NCI-H748 treated with DMSO at 0.1 percent for 48 hours (cell line): Measurements from ENCODE around the gene LGALS3BP.

Experiments
- DNase-seq: peaks from one replicate; lab custom pipeline; 2025; lab: John Stamatoyannopoulos, UW

The LGALS3BP gene

DNA sequence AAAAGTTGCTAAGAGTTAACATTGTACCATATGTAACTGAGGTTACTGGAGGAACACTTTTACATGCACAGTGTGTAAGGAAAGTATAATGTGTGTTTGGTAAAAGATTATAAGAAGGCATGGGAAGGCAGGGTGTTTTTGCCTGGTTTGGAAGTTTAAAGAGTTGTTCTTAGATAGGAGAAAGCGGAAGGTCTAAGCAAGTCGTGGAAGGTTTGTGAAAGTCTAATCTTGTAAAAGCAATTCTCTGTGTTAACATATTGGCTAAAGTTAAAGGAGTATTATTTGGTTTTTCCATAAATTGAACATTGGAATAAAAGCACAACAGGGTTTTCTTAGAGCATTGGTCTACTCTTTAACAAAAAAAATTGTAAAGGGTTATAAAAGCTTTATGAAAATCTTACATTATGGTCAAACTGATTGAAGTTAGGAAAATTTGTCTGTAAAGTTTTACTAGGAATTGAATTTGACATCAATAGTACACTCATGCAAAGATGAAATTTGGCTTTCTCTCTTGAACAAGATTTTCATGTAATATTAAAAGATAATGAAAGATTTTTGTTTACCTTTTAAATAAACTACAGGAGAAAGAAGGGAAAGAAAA, 34.5 kb upstream of the LGALS3BP start:
- no peak for DNase-seq

GRCh38 chr17:79012563-79013134, 32.9 kb upstream of the LGALS3BP start:
- no peak for DNase-seq

DNA sequence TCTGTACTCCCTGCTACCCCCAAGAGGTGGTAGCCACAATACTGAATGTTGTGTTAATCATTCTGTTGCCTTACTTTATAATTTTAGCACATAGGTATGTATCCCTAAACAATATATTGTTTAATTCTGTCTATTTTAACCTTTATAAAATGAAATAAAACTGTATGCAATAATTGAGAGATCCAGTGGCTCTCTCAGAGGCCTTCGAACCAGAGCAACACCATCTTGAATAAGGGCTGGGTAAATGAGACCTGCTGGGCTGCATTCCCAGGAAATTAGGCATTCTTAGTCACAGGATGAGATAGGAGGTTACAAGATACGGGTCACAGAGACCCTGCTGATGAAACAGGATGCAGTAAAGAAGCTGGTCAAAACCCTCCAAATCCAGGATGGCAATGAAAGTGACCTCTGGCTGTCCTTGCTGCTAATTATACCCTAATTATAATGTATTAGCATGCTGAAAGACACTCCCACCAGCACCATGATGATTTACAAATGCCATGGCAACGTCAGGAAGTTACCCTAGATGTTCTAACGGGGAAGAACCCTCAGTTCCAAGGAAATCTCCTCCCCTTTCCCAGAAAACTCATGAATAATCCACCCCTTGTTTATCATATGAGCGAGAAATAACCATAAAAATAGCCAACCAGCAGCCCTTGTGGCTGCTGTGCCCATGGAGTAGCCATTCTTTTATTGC, 31.9 kb upstream of the LGALS3BP start:
- no peak for DNase-seq

DNA sequence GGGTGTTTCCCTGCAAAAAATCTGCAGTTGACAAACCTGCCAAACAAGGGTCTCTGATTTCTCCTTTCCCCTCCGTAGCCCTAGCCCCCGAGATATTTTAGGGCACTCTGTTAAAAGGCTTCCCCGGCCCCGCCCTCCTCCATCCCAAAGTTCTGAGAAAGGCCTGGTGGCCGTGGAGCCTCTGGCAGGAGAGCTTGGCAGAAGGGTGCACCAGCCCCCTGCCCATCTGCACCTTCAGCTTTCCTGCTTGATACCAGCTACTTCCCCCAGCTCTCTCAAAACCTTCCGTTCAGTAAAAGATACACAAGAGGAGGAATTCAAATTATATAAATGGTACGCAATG, 30.6 kb upstream of the LGALS3BP start:
- DNase-seq, result no peak

GRCh38 chr17:79009397-79010303, 29.9 kb upstream of the LGALS3BP start, which contains the start of gene CANT1:
TSS of gene CANT1 (minus strand) at chr17:79009764. CDS start at chr17:78997622, 12,142 bp downstream.
- peak; percentile 21 for DNase-seq

GRCh38 chr17:79008666-79009387, 29.1 kb upstream of the LGALS3BP start:
- no peak for DNase-seq

- DNase-seq, result no peak
Measured at GRCh38 chr17:79007504-79008381, 28.0 kb upstream of the LGALS3BP start.

DNA sequence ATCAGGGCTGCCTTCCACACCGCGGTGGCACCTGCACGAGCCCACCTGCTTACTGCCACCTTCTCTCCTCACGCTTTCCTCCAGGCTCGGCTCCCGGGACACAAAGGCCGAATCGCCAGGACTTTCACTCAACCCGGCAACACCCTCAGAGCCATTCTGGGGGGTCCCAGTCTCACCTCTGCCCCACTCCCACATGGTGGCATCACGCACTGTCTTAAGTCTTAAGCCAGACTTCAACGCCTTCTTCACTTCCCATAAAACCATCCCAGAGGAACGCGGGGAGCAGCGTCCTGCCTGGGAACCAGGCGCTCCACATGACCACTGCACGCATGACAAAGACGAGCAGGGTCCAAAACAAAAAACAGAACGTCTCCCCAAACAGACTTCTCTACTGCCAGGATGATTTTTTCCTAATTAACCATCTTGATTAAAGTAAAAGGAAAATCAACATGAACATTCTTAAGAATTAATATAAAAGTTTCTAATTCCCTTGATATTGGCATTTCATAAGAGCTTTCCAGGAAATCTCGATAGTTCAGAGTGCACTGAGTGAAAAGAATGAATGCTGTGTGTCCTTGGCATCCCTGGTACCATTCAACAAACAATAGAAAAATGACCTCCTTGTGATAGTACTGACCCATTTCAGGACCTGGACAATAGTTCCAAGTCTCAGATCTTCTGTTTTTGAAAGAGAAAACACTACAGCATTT, 27.2 kb upstream of the LGALS3BP start:
- DNase-seq, result no peak

DNA sequence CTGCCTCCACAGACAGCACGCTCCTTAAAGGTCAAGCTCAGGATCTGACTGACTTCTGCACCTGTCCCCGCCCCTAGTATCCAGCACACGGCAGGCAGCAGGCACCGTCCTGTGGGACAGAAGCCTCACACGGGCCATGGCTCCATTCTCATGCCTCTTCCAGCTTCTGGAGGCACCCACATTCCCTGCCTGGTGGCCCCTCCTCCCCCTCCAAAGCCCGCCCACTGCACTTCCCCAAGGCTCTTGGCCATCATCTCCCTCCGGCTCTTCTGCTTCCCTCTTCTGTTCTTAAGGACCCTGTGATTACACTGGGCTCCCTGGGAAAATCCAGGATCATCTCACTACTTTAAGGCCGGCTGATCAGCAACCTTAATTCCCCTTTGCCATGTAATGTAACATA, 26.3 kb upstream of the LGALS3BP start:
- no peak for DNase-seq

- peak; percentile 31 for DNase-seq
Measured at GRCh38 chr17:79005063-79005861, 25.5 kb upstream of the LGALS3BP start.

DNA sequence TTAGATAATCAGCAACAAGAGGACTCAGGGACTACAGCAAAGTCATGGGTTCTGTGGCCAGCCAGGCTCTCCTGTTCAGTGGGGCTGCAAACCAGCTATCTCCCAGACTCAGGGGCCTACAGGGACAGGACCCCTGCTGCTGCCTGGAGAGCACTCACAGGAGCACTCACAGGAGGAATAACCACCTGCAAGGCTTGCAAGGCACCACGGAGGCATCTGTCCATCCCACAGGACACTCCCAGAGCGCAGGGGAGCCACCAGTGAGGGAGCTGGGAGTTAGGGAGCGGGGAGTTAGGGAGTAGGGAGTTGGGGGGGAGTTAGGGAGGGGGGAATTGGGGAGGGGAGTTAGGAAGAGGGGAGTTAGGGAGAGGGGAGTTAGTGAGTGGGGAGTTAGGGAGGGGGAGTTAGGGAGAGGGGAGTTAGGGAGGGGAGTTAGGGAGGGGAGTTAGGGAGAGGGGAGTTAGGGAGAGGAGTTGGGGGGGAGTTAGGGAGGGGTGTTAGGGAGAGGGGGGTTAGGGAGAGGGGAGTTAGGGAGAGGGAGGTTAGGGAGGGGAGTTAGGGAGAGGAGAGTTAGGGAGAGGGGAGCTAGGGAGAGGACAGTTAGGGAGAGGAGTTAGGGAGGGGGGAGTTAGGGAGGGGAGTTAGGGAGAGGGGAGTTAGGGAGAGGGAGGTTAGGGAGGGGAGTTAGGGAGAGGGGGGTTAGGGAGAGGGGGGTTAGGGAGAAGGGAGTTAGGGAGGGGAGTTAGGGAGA, 24.1 kb upstream of the LGALS3BP start:
- no peak for DNase-seq

DNA sequence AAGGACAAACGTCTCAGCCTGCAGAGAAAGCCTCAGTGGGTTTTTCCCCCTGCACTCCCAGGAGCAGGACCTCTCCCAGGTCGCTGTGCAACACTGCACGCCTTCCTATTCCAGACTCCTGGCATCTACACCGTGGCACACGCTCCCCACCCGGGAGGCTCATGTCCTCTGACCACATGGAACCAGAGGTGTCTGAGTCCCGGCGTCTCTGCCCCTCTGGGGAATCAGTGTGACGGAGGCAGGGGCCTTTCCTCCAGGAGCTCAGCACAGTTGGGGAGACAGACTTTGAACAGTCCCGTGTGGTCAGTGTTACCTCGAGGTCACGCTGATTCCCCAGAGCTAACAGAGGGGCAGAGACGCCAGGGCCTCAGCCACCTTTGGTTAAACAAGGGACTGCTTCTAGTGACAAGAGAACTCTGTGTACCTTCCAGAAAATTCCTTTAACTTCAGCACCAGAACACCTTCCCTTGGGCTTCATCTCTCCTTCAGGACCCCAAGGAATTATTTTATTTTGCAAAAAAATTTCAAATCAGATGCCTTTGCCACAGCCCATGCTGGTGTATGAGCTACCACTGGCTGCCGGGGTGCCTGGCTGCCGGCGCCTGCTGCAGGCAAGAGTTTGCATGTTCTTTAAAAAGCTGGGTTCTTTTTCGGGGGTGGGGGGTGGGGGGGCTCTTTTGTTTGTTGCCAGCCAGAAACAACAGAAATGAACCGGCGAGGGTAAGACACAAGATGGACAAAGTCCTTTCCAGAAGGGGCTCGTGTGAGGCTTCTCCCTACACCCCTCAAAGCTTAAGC, 23.3 kb upstream of the LGALS3BP start:
- DNase-seq, result no peak

DNA sequence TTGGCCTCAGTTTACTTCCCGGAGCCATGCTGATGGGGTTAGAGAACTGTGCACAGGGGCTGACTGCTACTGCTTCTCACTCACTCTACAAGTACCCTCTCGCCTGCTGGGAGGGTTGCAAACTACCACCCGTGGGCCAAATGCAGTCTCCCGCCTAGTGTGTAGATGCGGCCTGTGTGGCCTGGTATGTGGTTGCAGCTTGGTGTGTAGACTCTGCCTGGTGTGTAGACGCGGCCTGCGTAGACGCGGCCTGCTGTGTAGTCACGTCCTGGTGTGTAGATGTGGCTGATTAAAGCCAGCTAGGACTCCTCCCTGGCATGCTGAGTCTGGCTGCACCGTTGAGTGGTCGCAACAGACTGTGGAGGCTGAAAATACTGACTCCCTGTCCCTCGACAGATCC, 22.6 kb upstream of the LGALS3BP start:
- DNase-seq, result no peak

DNA sequence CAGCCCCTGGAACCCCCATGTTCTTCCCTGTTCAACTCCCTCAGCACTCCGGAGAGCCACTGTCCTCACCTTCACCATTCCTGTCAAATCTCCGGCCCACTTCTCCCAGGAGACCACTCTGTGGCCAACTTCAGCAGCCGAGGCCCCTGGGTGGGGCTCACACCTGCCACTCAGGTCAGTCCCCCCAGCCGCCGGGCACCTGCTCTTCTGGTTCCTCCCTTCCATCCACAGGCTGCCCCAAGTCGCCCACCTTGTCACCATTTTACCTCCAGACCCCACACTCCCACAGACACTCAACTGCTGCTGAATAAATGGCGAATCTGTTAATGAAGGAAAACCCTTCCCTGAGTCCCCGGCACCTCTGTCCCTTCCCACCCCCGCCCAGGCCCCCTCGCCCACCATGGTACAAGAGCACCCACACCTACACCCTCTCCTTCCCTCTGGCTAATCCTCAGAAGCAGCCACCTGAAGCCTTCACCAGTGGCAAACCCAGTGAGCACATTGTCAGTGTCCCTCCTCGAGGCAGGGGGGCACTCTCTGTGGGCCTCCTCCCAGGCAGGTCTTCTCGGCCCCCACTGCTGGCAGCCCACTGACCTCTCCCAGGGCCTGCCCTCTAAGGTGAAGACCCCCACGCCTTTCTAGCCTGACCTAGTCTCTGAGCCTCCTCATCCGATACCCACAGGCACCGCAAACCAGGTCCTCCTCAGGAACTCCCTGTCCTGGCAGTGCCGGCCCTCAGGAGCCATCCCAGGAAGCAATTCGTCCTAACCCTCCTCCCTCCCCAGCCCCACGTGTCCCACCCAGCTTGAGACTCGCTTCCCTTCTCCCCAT, 21.7 kb upstream of the LGALS3BP start:
- DNase-seq, result no peak

DNA sequence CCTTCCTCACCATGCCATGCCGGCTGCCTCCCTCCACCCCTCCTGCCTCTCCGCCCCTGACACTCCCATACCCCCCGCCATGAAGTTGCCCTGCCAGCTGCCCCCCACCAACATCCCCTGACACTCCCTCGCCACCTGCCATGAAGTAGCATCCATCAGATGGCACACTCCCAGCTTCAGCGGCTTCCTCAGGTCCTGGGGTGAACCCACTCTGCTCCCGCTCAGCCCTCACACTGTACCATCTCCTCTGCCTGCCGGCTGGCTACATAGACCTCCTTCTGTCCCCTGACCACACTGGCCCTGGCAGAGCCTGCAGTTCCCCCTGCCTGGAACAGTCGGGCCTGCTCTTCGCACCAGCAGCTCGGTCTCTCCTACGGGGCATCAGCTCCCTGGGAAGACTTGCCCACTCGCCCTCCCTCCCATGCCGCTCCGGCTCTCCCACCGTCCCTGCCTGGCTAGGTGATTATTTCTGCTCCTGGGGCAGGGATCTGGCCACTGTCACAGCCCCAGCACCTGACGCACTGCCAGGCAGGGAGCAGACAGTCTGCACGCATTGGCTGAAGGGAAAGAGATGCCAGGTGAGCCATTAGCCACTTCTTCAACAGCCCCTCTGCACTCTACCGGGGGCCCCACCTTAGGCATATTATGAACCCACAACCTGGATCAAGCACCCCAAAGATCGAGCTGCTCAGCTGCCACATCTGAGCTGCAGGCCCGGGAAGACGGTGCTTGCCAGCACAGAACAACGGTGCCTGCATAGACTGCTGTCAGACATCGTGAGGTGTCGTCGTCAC, 20.9 kb upstream of the LGALS3BP start:
- no peak for DNase-seq

DNA sequence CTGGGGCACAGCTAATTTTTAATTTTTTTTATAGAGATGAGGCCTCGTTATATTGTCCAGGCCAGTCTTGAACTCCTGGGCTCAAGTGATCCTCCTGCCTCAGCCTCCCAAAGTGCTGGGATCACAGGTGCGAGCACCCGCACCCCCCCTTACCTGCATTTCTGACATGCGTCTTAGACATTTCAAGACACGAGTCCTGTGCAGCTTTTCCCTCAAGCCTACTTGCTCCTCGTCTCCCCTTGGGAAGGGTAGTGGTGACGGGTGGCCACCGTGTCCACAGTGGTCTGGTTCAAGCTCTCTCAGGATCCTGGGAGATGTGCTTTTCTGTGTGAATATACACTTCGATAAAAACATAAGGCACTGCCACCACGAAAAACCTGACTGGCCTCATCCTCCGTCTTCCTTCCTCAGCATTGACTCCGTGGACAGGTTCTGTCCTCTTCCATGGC, 20.2 kb upstream of the LGALS3BP start:
- DNase-seq, result no peak
